Measurements from ENCODE around the gene CLDN16. TPM values are rescaled to one million over a fixed set of nuclear protein-coding genes. Genes with fewer than 3 reads are reported as not detected.

Gene CLDN16, protein sequence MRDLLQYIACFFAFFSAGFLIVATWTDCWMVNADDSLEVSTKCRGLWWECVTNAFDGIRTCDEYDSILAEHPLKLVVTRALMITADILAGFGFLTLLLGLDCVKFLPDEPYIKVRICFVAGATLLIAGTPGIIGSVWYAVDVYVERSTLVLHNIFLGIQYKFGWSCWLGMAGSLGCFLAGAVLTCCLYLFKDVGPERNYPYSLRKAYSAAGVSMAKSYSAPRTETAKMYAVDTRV
- total RNA-seq (not detected), polyA plus RNA-seq (not detected)

DNA sequence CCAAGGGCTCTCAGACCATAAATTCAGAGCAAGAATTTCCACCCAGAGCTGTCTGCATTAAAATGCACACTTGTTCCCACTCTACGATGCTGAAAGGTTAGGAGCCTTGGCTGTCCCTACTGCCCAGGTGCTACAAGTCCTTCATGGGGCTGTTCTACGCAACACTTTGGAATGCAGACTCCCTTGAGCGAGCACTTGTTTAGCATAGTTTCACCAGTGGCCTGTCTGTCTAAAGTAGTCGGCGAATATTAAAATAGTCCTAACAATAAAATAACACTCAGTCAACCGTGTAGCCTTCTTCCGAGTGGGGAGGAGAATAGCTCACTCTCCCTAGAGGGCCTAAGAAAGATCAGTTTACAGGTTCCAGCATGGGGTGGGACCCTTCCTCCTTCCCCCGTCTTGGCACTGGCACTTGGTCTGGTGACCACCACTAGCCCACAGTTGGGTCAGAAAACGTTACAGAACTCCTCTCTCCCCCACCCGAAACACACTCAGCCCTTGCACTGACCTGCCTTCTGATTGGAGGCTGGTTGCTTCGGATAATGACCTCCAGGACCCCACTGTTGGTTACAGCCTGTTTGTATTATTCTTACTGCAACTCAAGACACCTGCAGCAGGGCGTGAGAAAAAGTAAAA, at the start of gene CLDN16:
Gene CLDN16 (plus strand): TSS at position 586 of the 636 bp plus-strand sequence. CDS start 167 bp downstream, outside the sequence.
- Histone ChIP-seq H3K36me3 (ENCODE audit: insufficient read depth, low read length) (no peaks in the 10 kb centered on the region), H3K27me3 (ENCODE audit: insufficient read depth, low read length) (no peaks in the 10 kb centered on the region), H3K4me3 (ENCODE audit: low read length in 2 of 2) (no peak within 1 kb of the TSS), H3K9me3 (ENCODE audit: control insufficient read depth in 1 of 2, low read length in 2 of 2) (no peaks in the 10 kb centered on the region), H3K27ac (ENCODE audit: low read depth, low read length) (no peak within 1 kb of the TSS), H3K4me1 (ENCODE audit: insufficient read depth, low read length) (no peaks in the 10 kb centered on the region)
- no peak within 1 kb of the TSS for H3K27ac Mint-ChIP-seq
- no peaks in the 10 kb centered on the region for H3K36me3 Mint-ChIP-seq
- DNase-seq, result no peak
- H3K9me3 Mint-ChIP-seq, result no peaks in the 10 kb centered on the region
- H3K4me1 Mint-ChIP-seq, result no peaks in the 10 kb centered on the region
- H3K27me3 Mint-ChIP-seq, result peaks cover 3% of the 10 kb centered on the region in 2 donors
- ChIA-PET CTCF (ENCODE audit: partially characterized antibody) (no interaction called here), POLR2A (ENCODE audit: partially characterized antibody) (no interaction called here)
- intact Hi-C loops (cut with micrococcal nuclease), result no loop called here
- H3K4me3 Mint-ChIP-seq, result no peak within 1 kb of the TSS

DNA sequence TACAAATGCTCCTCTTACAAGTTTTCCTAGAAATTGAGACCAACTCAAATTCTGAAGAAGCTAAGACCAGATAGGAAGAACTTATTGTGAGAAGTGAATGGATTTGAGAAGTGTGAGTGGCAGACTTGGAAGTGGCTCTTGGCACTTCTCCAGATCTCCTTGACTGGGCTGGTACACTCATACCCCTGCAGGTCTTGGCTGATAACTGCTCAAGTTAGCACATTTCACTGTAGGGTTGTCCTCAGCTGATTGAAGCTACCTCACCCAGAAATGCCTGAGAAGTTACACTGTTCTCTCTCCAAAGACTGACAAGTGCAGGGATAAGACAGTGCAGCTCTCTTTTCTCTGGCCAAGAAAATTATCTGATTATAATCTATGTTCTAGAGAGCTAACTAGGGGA, 49.2 kb upstream of the CLDN16 start:
- peaks cover 0 to 5% (median 0%) of the 10 kb centered on the region in 8 donors for H3K9me3 Mint-ChIP-seq

DNA sequence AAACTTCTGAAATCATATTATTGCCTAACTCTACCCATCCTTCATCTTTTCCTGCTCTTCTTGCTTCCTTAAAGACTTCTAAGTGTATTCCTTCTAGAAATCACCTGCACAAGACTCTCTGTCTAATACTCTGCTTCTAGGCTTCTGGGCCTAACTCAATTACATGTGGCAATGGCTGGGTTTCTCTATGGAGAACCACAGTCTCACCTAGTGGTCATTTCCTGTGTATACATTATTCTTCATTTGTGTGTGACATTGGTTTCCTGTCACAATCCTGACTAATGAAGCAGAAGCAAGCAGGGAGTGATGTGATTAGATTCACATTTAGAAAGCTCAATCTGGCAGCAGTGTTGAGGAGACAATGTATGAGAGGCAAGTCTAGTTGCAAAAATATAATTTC, 48.8 kb upstream of the CLDN16 start:
- Mint-ChIP-seq H3K27ac (no peak overlapping the region), H3K36me3 (no peaks in the 10 kb centered on the region), H3K4me1 (peaks cover 0 to 1% (median 0%) of the 10 kb centered on the region in 4 donors), H3K27me3 (peaks cover 3 to 5% of the 10 kb centered on the region in 2 donors), H3K4me3 (no peak overlapping the region), H3K9me3 (peaks cover 0 to 5% (median 0%) of the 10 kb centered on the region in 8 donors)
- ChIA-PET CTCF (ENCODE audit: partially characterized antibody) (interaction anchor here (1.9 kb wide), 1 partner anchor 17 kb away, joined by 6 read pairs; the partner anchor contains the start of gene CLDN1), POLR2A (ENCODE audit: partially characterized antibody) (no interaction called here)
- no peaks in the 10 kb centered on the region for H3K9me3 ChIP-seq (ENCODE audit: control insufficient read depth in 1 of 2, low read length in 2 of 2)
- H3K36me3 ChIP-seq (ENCODE audit: insufficient read depth, low read length), result no peaks in the 10 kb centered on the region
- H3K4me1 ChIP-seq (ENCODE audit: insufficient read depth, low read length), result no peaks in the 10 kb centered on the region
- no peaks in the 10 kb centered on the region for H3K27me3 ChIP-seq (ENCODE audit: insufficient read depth, low read length)
- DNase-seq, result no peak
- no peak overlapping the region for H3K4me3 ChIP-seq (ENCODE audit: low read length in 2 of 2)
- intact Hi-C loops (cut with micrococcal nuclease), result no loop called here
- H3K27ac ChIP-seq (ENCODE audit: low read depth, low read length), result no peak overlapping the region

More for the DNA sequence above, 49.2 kb upstream of the CLDN16 start:
- H3K4me1 Mint-ChIP-seq, result peaks cover 0 to 1% (median 0%) of the 10 kb centered on the region in 4 donors
- ChIA-PET CTCF (ENCODE audit: partially characterized antibody) (interaction anchor here (1.5 to 1.9 kb wide), 2 partner anchors 12 to 17 kb away, joined by 3 to 6 read pairs; partner anchors contain the start of gene CLDN1), POLR2A (ENCODE audit: partially characterized antibody) (no interaction called here)
- no peaks in the 10 kb centered on the region for H3K4me1 ChIP-seq (ENCODE audit: insufficient read depth, low read length)
- no peak overlapping the region for H3K4me3 Mint-ChIP-seq
- no peak overlapping the region for H3K27ac ChIP-seq (ENCODE audit: low read depth, low read length)
- no peaks in the 10 kb centered on the region for H3K36me3 Mint-ChIP-seq
- intact Hi-C loops (cut with micrococcal nuclease), result no loop called here
- DNase-seq, result no peak
- H3K36me3 ChIP-seq (ENCODE audit: insufficient read depth, low read length), result no peaks in the 10 kb centered on the region
- no peaks in the 10 kb centered on the region for H3K9me3 ChIP-seq (ENCODE audit: control insufficient read depth in 1 of 2, low read length in 2 of 2)
- no peaks in the 10 kb centered on the region for H3K27me3 ChIP-seq (ENCODE audit: insufficient read depth, low read length)
- H3K27ac Mint-ChIP-seq, result no peak overlapping the region
- H3K4me3 ChIP-seq (ENCODE audit: low read length in 2 of 2), result no peak overlapping the region
- peaks cover 5 to 6% of the 10 kb centered on the region in 2 donors for H3K27me3 Mint-ChIP-seq

DNA sequence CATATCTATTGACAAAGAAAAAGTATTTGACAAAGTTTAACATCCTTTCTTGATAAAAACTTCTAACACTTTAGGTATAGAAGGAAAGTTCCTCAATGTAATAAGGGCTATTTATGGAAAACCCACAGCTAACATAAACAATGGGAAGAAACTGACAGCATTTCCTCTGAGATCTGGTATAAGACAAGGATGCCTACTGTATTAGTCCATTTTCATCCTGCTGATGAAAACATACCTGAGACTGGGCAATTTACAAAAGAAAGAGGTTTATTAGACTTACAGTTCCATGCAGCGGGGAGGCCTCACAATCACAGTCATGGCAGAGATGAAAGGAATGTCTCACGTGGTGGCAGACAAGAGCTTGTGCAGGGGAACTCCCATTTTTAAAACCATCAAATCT, 47.9 kb upstream of the CLDN16 start:
- Mint-ChIP-seq H3K27ac (peak overlapping the region in 1 of 7 donors; percentile 68), H3K9me3 (peaks cover 0 to 5% (median 0%) of the 10 kb centered on the region in 8 donors), H3K4me1 (peaks cover 0 to 1% (median 0%) of the 10 kb centered on the region in 4 donors), H3K36me3 (no peaks in the 10 kb centered on the region), H3K27me3 (peaks cover 3 to 7% of the 10 kb centered on the region in 2 donors), H3K4me3 (no peak overlapping the region)
- Histone ChIP-seq H3K36me3 (ENCODE audit: insufficient read depth, low read length) (no peaks in the 10 kb centered on the region), H3K27ac (ENCODE audit: low read depth, low read length) (no peak overlapping the region), H3K4me1 (ENCODE audit: insufficient read depth, low read length) (no peaks in the 10 kb centered on the region), H3K9me3 (ENCODE audit: control insufficient read depth in 1 of 2, low read length in 2 of 2) (no peaks in the 10 kb centered on the region), H3K4me3 (ENCODE audit: low read length in 2 of 2) (no peak overlapping the region), H3K27me3 (ENCODE audit: insufficient read depth, low read length) (no peaks in the 10 kb centered on the region)
- intact Hi-C loops (cut with micrococcal nuclease), result no loop called here
- DNase-seq, result no peak
- CTCF ChIA-PET (ENCODE audit: partially characterized antibody), result interaction anchor here (1.9 kb wide), 1 partner anchor 18 kb away, joined by 6 read pairs; the partner anchor contains the start of gene CLDN1
- POLR2A ChIA-PET (ENCODE audit: partially characterized antibody), result no interaction called here

DNA sequence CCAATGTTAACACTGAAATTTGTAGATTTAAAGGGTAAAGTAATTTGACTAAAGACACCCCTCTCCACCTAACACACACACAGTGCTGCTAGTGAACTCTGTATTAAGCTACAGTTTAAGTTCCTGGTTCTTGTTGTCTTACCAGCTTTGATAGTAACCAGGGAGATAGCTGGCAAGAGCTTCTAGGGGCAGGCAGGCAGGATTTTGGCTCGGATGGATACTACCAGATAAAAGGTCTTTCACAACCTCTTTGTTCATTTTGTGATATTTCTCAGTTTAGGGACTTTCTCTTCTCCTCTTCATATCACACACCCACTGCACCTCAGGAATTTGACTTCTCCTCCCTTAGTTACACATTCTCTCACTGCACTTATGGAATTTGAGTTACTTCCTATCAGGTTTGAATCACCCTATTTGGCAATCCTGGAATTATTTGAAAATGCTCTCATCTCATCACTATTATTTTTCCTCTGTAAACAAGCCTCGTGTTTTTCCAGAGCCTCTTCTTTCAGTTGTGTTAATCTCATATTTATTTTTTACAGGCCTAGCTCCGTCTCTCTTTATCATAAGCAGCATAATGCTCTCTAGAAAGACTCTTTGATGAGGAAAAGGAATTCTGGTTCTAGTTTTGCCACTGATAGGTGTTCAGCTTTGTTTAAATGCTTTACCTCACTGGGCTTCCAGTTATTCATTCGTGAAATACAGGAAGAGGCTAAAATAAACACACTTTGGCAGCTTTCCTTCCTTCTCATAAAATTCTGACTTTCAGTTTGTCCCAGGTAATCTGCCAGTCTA, 42.7 kb upstream of the CLDN16 start:
- no peaks in the 10 kb centered on the region for H3K36me3 Mint-ChIP-seq
- DNase-seq, result no peak
- intact Hi-C loops (cut with micrococcal nuclease), result no loop called here
- Histone ChIP-seq H3K27ac (ENCODE audit: low read depth, low read length) (no peak overlapping the region), H3K36me3 (ENCODE audit: insufficient read depth, low read length) (no peaks in the 10 kb centered on the region), H3K9me3 (ENCODE audit: control insufficient read depth in 1 of 2, low read length in 2 of 2) (no peaks in the 10 kb centered on the region), H3K4me1 (ENCODE audit: insufficient read depth, low read length) (no peaks in the 10 kb centered on the region), H3K27me3 (ENCODE audit: insufficient read depth, low read length) (no peaks in the 10 kb centered on the region), H3K4me3 (ENCODE audit: low read length in 2 of 2) (no peak overlapping the region)
- no peak overlapping the region for H3K4me3 Mint-ChIP-seq
- peaks cover 0 to 1% (median 0%) of the 10 kb centered on the region in 4 donors for H3K4me1 Mint-ChIP-seq
- ChIA-PET CTCF (ENCODE audit: partially characterized antibody) (interaction anchor here (2.9 kb wide), 1 partner anchor 23 kb away, joined by 18 read pairs; the partner anchor contains the start of gene CLDN1), POLR2A (ENCODE audit: partially characterized antibody) (no interaction called here)
- H3K9me3 Mint-ChIP-seq, result peaks cover 0 to 8% (median under 1%) of the 10 kb centered on the region in 8 donors
- no peak overlapping the region for H3K27ac Mint-ChIP-seq
- H3K27me3 Mint-ChIP-seq, result peaks cover 5 to 7% of the 10 kb centered on the region in 2 donors

DNA sequence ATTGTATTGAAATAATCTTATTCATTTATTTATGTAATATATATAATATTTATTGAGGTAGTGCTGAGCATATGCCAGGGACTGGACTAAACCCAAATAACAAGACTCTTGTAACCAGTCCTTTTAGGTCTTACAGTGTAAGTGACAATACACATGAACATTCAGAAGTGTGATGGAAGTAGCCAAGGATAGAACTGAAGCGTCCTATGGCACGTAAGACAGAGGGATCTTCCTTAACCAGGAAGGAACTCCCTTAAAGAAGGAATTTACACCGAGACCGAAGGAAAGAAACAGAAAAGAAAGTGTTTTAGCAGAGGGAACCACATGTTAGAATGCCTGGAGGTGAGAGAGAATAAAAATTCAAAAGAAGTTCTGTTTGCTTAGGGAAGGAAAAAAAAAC, 42.1 kb upstream of the CLDN16 start:
- peaks cover 0 to 5% (median 0%) of the 10 kb centered on the region in 8 donors for H3K9me3 Mint-ChIP-seq
- intact Hi-C loops (cut with micrococcal nuclease), result no loop called here
- ChIA-PET CTCF (ENCODE audit: partially characterized antibody) (no interaction called here), POLR2A (ENCODE audit: partially characterized antibody) (no interaction called here)
- H3K27me3 Mint-ChIP-seq, result peaks cover 5 to 7% of the 10 kb centered on the region in 2 donors
- H3K36me3 ChIP-seq (ENCODE audit: insufficient read depth, low read length), result no peaks in the 10 kb centered on the region
- no peak overlapping the region for H3K27ac Mint-ChIP-seq
- DNase-seq, result no peak
- no peaks in the 10 kb centered on the region for H3K27me3 ChIP-seq (ENCODE audit: insufficient read depth, low read length)
- no peaks in the 10 kb centered on the region for H3K9me3 ChIP-seq (ENCODE audit: control insufficient read depth in 1 of 2, low read length in 2 of 2)
- H3K4me3 ChIP-seq (ENCODE audit: low read length in 2 of 2), result no peak overlapping the region
- H3K4me3 Mint-ChIP-seq, result no peak overlapping the region
- no peak overlapping the region for H3K27ac ChIP-seq (ENCODE audit: low read depth, low read length)
- H3K4me1 Mint-ChIP-seq, result peaks cover 0 to 1% (median 0%) of the 10 kb centered on the region in 4 donors
- no peaks in the 10 kb centered on the region for H3K4me1 ChIP-seq (ENCODE audit: insufficient read depth, low read length)
- no peaks in the 10 kb centered on the region for H3K36me3 Mint-ChIP-seq

DNA sequence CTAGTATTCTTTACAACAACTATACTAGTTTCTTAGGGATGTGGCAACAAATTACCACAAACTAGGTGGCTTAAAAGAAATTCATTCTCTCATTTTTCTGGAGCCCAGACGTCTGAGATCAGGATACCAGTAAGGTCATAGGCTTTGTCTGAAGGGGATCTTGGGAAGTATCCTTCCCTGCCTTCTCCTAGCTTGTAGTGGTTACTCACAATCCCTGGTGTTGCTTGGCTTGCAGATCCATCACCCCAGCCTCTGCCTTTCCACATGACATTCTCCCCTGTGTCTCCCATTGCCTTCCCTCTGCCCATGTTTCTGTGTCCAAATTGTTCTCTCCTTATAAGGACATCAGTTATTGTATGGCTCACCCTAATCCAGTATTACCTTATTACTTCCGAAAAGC, 41.4 kb upstream of the CLDN16 start:
- H3K4me1 Mint-ChIP-seq, result peaks cover 0 to 1% (median 0%) of the 10 kb centered on the region in 4 donors
- intact Hi-C loops (cut with micrococcal nuclease), result no loop called here
- Histone ChIP-seq H3K36me3 (ENCODE audit: insufficient read depth, low read length) (no peaks in the 10 kb centered on the region), H3K4me3 (ENCODE audit: low read length in 2 of 2) (no peak overlapping the region), H3K9me3 (ENCODE audit: control insufficient read depth in 1 of 2, low read length in 2 of 2) (no peaks in the 10 kb centered on the region), H3K27ac (ENCODE audit: low read depth, low read length) (no peak overlapping the region), H3K4me1 (ENCODE audit: insufficient read depth, low read length) (no peaks in the 10 kb centered on the region), H3K27me3 (ENCODE audit: insufficient read depth, low read length) (no peaks in the 10 kb centered on the region)
- H3K4me3 Mint-ChIP-seq, result no peak overlapping the region
- DNase-seq, result no peak
- H3K36me3 Mint-ChIP-seq, result no peaks in the 10 kb centered on the region
- POLR2A ChIA-PET (ENCODE audit: partially characterized antibody), result no interaction called here
- H3K9me3 Mint-ChIP-seq, result peaks cover 0 to 5% (median 0%) of the 10 kb centered on the region in 8 donors
- peaks cover 5 to 7% of the 10 kb centered on the region in 2 donors for H3K27me3 Mint-ChIP-seq
- CTCF ChIA-PET (ENCODE audit: partially characterized antibody), result no interaction called here
- H3K27ac Mint-ChIP-seq, result no peak overlapping the region

All from CD4-positive, alpha-beta memory T cell (primary cell).